Heart right ventricle (tissue), 16 donors: ENCODE data around the gene MAPRE2. TPM values are rescaled to one million over a fixed set of nuclear protein-coding genes. Genes with fewer than 3 reads are reported as not detected.
A peak's percentile ranks its signal among the peaks of the same experiment; 100 is the strongest.

ENCODE experiments used
- ATAC-seq, 8 donors: fragments of 200-7000 bp; cut with Tn5 transposase; one replicate each; pipeline ENCODE4 v1.9.1; 2020; ENCODE audit warnings: mild to moderate bottlenecking in 8 of 8, moderate library complexity in 8 of 8, moderate number of reproducible peaks in 1 of 8
- DNase-seq, 2 donors: peaks; one replicate each; pipeline ENCODE4 v3.0.0-alpha.2; 2020
- H3K27ac ChIP-seq, 10 donors: fragments of 200-600 bp; sonication (generic) in 2 of 10; one replicate each; pipeline versions ENCODE4 v1.5.0 to v1.8.0; 2020 to 2022; ENCODE audit warnings: mild to moderate bottlenecking in 3 of 10
- H3K27me3 ChIP-seq, 7 donors: fragments of 200-600 bp; one replicate each; pipeline ENCODE4 v1.8.0; 2021 to 2022; ENCODE audit warnings: mild to moderate bottlenecking in 2 of 7
- H3K36me3 ChIP-seq, 9 donors: fragments of 200-600 bp; sonication (generic) in 1 of 9; one replicate each; pipeline versions ENCODE4 v1.5.0 to v1.8.0; 2020 to 2022; ENCODE audit warnings: mild to moderate bottlenecking in 2 of 9
- H3K4me1 ChIP-seq, 9 donors: fragments of 200-600 bp; sonication (generic) in 1 of 9; one replicate each; pipeline versions ENCODE4 v1.5.0 to v1.8.0; 2020 to 2022; ENCODE audit warnings: mild to moderate bottlenecking in 4 of 9
- H3K4me3 ChIP-seq, 10 donors: fragments of 200-600 bp; sonication (generic) in 2 of 10; one replicate each; pipeline versions ENCODE4 v1.5.0 to v1.8.0; 2020 to 2022; ENCODE audit warnings: mild to moderate bottlenecking in 7 of 10, moderate library complexity in 2 of 10
- H3K9me3 ChIP-seq, 11 donors: fragments of 200-600 bp in 10 of 11; sonication (generic) in 2 of 11; one replicate each; pipeline versions ENCODE4 v1.5.0 to v1.8.0; 2013 to 2022; ENCODE audit warnings: mild to moderate bottlenecking in 2 of 11, control low read depth in 1 of 11, moderate library complexity in 1 of 11
- CTCF ChIP-seq, 9 donors: fragments of 200-600 bp; sonication (generic) in 2 of 9; IDR thresholded peaks; one replicate each; pipeline versions ENCODE4 v1.5.0 to v1.8.0; 2021 to 2022; ENCODE audit warnings: antibody characterized with exemption in 9 of 9, mild to moderate bottlenecking in 5 of 9, moderate library complexity in 1 of 9
- WGBS, 2 donors: extraction: QIAGEN DNeasy Blood & Tissue Kit; methylation state at CpG; one replicate each; pipeline ENCODE4 v1.1.7; 2013; ENCODE audit warnings: inconsistent platforms in 1 of 2; 5-methylcytosine and 5-hydroxymethylcytosine counted together
- intact Hi-C, 10 donors: fragments of 100-400 bp; cut with DNase I; formaldehyde crosslinking; loops; one replicate each; pipeline versions ENCODE4 v1.11.1 to v1.14.2; 2022
- polyA plus RNA-seq, 2 donors: library from polyadenylated mRNA; stranded (reverse); fragments of 200-250 nt; gene quantifications; one replicate each; pipeline ENCODE4 v1.2.3, GENCODE V29; 2013
- total RNA-seq, 10 donors: library from RNA; stranded (reverse); fragmentation: NEBNext Ultra II Directional in 3 of 10; extraction: Animal tissue kit (Norgen Biotek cat#: 25700) in 3 of 10; gene quantifications; one replicate each; pipeline versions ENCODE4 v1.2.1 to v1.2.4, GENCODE V29; 2021 to 2023
- donor health status: Arrhythmogenic right ventricular cardiomyopathy.
- donor health status: ischemic (EF 13 %, LVEDD 7.1; RV severe dilation, severe dysfunction).
- donor health status: healthy with polysubstance abuse.
- donor health status: DM: no; HTN: yes; CAD: no.
- donor health status: DM: no; HTN: no; CAD: no.
- donor health status: ischemic (EF 25% LVEDD 6.9; RV normal size, moderate dysfunction).
- donor health status: ischemic (EF 25% LVEDD 5.7; RV mildly dilated, moderate dysfunction).
- donor health status: healthy.
- donor health status: DM: yes; HTN: yes; CAD: no.
- donor health status: Ischemic cardiomyopathy.
- donor health status: ischemic (EF 35%, LVEDD 5.7; RV mildly dilated, moderate dysfunction).
- donor health status: nonischemic (EF 11% LVEDD 7.7; RV severe dilation, severe dysfunction).
- donor health status: DM: yes; HTN: yes; CAD: no.
- donor health status: PGD.
- donor health status: ischemic (EF 29% LVEDD 5.4; RV normal size, mild dysfunction).
- donor health status: nonischemic (EF 23%, LVEDD 6.1; RV moderate dilation, normal function).

The MAPRE2 gene
- total and polyA plus RNA-seq, 12 donors, result 31.7 to 211 (median 130) TPM

GRCh38 chr18:35027206-35027605 lies 14.0 kb upstream of the MAPRE2 start:
- DNase-seq (no peak), ATAC-seq (no peak)
- Histone ChIP-seq H3K27me3 (no peaks in the 10 kb centered on the region), H3K9me3 (no peaks in the 10 kb centered on the region), H3K4me1 (peaks cover 8 to 49% (median 35%) of the 10 kb centered on the region in 9 donors), H3K27ac (no peak overlapping the region), H3K36me3 (no peaks in the 10 kb centered on the region), H3K4me3 (no peak overlapping the region)
- no peak for TF ChIP-seq CTCF (IDR thresholded peaks at IDR 0.05)
- intact Hi-C loops, result loop anchor here in 6 of 10 donors (5.0 to 10.0 kb wide), 4 partner anchors 110 to 318 kb away; partner anchors contain the start of gene ZNF24 (in 1 of the 6)
- WGBS, 2 donors, result 83 to 93% methylated on average over 1 of the region's 1 CpG

- Histone ChIP-seq H3K4me3 (no peak overlapping the region), H3K4me1 (peaks cover 8 to 49% (median 35%) of the 10 kb centered on the region in 9 donors), H3K36me3 (no peaks in the 10 kb centered on the region), H3K9me3 (no peaks in the 10 kb centered on the region), H3K27ac (peak overlapping the region in 3 of 10 donors; percentile 29 to 92 (median 45)), H3K27me3 (no peaks in the 10 kb centered on the region)
- ATAC-seq (peak in 2 of 8 donors; percentile 7 to 66), DNase-seq (no peak)
- TF ChIP-seq CTCF (IDR thresholded peaks at IDR 0.05), result no peak
- intact Hi-C loops, result loop anchor here in 6 of 10 donors (5.0 to 10.0 kb wide), 4 partner anchors 109 to 316 kb away; partner anchors contain the start of gene ZNF24 (in 1 of the 6)
- WGBS, 2 donors, result 73 to 80% methylated on average over 2 of the region's 2 CpGs
Measured at GRCh38 chr18:35028536-35028935, 12.7 kb upstream of the MAPRE2 start.

- no peaks in the 10 kb centered on the region for H3K9me3 ChIP-seq
- ATAC-seq (peak in 6 of 8 donors; percentile 40 to 64 (median 56)), DNase-seq (peak in 1 of 2 donors; percentile 14)
- no peaks in the 10 kb centered on the region for H3K36me3 ChIP-seq
- WGBS, 2 donors, result 73 to 83% methylated on average over 4 of the region's 4 CpGs
- intact Hi-C loops, result loop anchor here in 6 of 10 donors (5.0 to 10.0 kb wide), 4 partner anchors 108 to 316 kb away; partner anchors contain the start of gene ZNF24 (in 1 of the 6)
- no peaks in the 10 kb centered on the region for H3K27me3 ChIP-seq
- H3K4me1 ChIP-seq, result peaks cover 8 to 49% (median 35%) of the 10 kb centered on the region in 9 donors
- H3K4me3 ChIP-seq, result peak overlapping the region in 2 of 10 donors; percentile 41 to 49
- TF ChIP-seq CTCF (IDR thresholded peaks at IDR 0.05), result no peak
- peak overlapping the region in 8 of 10 donors; percentile 3 to 92 (median 43) for H3K27ac ChIP-seq
Measured at GRCh38 chr18:35029103-35029502, 12.1 kb upstream of the MAPRE2 start.

- DNase-seq (no peak), ATAC-seq (peak in 4 of 8 donors; percentile 39 to 56 (median 50))
- intact Hi-C loops, result loop anchor here in 6 of 10 donors (5.0 to 10.0 kb wide), 4 partner anchors 108 to 315 kb away; partner anchors contain the start of gene ZNF24 (in 1 of the 6)
Measured at GRCh38 chr18:35029770-35030169, 11.4 kb upstream of the MAPRE2 start.

More at GRCh38 chr18:35029770-35030169, 11.4 kb upstream of the MAPRE2 start:
- peaks cover 8 to 45% (median 30%) of the 10 kb centered on the region in 9 donors for H3K4me1 ChIP-seq
- no peaks in the 10 kb centered on the region for H3K36me3 ChIP-seq
- H3K9me3 ChIP-seq, result no peaks in the 10 kb centered on the region
- peak overlapping the region in 9 of 10 donors; percentile 4 to 50 (median 36) for H3K4me3 ChIP-seq
- H3K27ac ChIP-seq, result peak overlapping the region in 9 of 10 donors; percentile 3 to 92 (median 42)
- no peaks in the 10 kb centered on the region for H3K27me3 ChIP-seq
- WGBS, 2 donors, result 22 to 42% methylated on average over 3 of the region's 3 CpGs
- peak in 4 of 9 donors; percentile 15 to 36 (median 28) for TF ChIP-seq CTCF (IDR thresholded peaks at IDR 0.05)
